NCI-H2029 treated with DMSO at 0.1 percent for 48 hours (cell line): ENCODE data around the gene NVL.

Experiments
- DNase-seq: peaks from one replicate; lab custom pipeline; 2025; lab: John Stamatoyannopoulos, UW

NVL gene

DNA sequence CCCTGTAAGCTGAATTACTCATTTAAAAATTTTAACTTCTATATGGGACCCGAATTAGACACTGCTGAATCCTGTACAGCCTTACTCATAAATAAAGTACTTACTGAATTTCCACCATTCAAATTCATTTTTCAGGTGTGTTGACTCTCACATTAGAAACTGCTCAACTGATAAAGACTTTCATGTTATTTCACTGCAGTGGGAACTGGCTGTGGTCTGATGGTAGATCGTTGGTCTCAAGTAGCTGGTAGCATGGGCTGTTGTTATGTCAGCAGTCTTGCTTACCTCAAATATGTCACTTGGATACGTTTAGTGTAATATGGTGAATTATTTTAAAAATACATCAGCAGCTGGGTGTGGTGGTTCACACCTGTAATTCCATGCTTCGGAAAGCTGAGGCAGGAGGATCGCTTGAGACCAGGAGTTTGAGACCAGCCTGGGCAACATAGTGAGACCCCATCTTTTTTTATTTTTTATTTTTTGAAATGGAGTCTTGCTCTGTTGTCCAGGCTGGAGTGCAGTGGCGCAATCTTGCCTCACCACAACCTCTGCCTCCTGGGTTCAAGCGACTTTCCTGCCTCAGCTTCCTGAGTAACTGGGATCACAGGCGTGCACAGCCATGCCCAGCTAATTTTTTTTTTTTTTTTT, 136.5 kb downstream of the NVL start:
- no peak for DNase-seq

DNA sequence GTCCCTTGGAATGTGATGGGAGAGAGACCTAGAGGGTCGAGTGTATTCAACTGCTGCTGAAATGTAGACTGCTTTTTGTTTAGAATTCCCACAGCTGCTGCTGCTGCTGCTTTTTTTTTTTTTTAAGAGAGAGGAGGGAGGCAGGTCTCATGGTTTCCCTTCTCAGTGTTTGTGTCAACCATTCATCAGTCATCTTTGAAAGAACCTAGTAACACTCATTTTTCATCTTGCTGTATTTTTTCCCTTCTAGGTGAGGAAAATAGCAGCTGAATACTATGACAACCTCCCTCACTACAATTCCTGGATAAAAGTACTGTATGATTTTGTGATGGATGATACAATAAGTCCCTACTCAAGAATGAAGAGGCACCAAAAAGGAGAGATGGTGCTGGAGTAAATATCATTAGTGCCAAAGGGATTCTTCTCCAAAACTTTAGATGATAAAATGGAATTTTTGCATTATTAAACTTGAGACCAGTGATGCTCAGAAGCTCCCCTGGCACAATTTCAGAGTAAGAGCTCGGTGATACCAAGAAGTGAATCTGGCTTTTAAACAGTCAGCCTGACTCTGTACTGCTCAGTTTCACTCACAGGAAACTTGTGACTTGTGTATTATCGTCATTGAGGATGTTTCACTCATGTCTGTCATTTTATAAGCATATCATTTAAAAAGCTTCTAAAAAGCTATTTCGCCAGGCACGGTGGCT, 137.7 kb downstream of the NVL start:
- DNase-seq, result no peak

DNA sequence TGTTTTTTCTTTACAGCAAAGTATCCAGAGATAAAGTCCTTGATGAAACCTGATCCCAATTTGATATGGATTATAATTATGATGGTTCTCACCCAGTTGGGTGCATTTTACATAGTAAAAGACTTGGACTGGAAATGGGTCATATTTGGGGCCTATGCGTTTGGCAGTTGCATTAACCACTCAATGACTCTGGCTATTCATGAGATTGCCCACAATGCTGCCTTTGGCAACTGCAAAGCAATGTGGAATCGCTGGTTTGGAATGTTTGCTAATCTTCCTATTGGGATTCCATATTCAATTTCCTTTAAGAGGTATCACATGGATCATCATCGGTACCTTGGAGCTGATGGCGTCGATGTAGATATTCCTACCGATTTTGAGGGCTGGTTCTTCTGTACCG, 140.4 kb downstream of the NVL start:
- DNase-seq, result no peak

DNA sequence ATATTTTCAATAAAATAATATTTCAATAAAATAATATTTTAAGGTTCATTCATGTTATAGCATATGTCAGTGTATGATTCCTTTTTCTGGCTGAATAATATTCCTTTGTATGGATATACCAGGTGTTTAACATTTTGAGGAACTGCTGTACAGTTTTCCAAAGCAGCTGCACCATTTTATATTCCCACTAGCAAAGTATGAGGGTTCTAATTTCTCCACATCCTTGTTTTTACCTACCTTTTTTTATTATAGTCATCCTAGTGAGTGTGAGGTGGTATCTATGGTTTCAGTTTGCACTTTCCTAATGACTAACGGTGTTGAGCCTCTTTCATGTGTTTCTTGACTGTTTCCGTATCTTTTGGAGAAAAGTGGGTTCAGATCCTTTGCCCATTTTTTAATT, 141.7 kb downstream of the NVL start:
- no peak for DNase-seq

DNA sequence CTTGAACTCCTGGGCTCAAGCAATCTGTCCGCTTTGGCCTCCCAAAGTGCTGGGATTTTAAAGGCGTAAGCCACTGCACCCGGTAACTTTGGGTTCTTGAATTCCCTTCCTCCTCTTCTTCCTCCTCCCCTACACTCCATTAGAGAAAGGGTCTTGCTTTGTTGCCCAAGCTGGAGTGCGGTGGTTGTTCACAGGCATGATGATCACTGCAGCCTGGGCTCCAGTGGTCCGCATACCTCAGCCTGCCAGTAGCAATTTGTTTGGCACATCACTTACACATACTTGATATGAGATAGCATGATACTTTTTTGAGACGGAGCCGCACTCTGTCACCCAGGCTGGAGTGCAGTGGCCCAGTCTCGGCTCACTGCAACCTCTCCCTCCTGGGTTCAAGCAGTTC, 144.8 kb downstream of the NVL start:
- DNase-seq, result no peak

DNA sequence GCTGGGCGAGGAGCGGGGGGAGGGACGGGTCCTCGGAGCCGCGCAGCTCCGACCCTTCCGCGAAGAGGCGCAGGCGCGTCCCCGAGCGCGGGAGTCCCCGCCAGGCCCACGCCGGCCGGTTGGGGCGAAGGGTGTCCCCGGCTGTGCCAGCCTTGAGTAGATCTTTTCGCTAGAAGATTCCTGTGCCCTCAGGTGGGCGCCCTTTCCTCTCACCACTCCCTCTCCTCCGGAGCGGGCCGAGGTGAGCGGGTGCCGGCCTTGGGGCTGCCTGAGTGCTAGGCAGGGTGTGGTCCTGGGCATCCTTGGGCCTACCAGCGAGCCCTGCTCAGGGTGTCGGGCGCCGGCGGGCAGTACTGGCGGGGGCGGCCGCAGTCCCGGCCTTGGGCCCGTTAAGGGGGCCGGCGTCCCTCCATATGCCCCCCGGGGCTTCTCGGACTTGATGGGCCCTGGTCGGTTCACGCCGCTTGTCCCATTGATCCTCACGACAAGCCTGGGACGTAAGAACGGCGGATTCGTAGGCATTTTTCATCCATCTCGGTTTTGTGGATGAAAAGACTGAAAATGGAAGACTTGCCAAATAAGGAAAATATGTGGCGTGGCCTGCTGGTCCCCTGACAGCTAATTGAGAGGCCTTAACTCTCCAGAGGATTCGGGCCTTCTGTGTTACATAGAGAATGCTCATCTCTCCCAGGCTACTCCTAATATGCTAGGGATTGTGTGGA, 146.2 kb downstream of the NVL start:
- no peak for DNase-seq

DNA sequence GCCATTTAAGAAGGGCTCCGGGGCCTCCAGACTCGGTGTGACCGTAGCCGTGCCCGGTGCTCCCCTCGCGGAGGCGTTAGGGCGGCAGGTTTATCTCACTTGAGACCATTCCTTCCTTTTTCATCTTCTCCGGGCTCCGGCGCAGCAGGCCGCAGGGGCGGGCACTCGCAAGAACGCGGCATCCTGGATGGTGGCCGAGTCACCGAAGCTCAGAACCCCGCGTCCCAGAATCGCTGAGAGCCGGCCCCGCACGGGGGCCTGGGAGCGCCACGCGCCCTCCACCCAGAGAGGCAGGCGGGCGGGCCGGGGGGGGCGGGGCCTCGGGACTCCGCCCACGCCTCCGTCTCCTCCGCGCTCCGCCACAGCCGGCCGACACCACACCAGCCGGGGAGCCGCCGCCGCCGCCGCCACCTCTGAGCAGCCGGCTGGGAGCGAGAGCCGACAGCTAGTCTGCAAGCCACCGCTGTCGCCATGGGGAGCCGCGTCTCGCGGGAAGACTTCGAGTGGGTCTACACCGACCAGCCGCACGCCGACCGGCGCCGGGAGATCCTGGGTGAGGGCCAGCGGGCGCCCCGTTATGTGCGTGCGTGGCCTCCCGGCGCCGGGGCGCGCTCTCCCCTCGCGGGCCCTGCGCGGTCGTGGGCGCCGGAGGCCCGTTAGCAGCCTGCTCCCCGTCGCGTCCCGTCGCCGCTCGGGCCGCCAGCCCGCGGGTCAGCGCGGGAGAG, 146.9 kb downstream of the NVL start, which contains the start of gene DEGS1:
Gene DEGS1, plus strand, starts transcription at position 375 of the 725 bp plus-strand sequence. Its CDS starts 97 bp downstream, at position 472.
- peak; percentile 40 for DNase-seq

DNA sequence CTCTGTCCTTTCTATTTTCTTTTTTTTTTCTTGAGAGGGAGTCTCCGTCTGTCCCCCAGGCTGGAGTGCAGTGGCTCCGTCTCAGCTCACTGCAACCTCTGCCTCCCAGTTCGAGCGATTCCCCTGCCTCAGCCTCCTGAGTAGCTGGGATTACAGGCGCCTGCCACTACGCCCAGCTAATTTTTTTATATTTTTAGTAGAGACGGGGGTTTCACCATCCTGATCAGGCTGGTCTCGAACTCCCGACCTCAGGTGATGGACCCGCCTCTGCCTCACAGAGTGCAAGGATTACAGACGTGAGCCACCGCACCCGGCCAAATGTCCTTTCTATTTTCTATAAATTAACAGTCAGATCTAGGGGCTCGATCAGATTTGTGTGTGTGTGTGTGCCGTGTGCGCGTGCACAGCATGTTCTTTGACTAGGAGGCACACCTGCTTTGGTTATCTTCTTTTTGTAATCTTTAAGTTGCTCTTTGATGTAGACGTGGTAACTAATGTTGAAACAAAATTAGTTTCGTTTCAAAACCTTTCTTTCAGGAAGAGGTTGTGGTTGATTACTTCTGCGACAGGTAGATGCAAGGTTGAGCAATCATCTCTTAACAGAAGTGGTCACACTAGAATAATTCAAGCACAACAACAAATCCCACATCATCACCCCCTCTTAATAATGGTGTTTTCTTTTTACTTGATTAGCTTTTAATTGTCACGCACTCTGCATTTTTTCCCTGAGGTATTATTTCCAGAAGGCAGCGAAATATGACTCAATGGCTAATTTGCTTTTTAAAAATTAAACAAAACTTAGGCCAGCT, 147.7 kb downstream of the NVL start:
- no peak for DNase-seq

DNA sequence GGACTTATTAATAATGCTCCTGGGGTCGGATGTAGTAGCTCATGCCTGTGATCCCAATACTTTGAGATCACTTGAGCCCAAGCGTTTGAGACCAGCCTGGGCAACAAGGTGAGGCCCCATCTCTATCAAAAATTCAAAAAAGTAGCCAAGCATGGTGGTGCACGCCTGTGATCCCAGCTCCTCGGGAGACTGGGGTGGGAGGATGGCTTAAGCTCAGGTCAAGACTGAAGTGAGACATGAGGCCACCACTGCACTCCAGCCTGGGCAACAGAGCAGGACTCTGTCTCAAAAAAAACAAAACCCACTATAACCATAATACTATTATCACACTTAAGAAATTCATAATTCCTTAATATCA, 148.5 kb downstream of the NVL start:
- DNase-seq, result no peak

DNA sequence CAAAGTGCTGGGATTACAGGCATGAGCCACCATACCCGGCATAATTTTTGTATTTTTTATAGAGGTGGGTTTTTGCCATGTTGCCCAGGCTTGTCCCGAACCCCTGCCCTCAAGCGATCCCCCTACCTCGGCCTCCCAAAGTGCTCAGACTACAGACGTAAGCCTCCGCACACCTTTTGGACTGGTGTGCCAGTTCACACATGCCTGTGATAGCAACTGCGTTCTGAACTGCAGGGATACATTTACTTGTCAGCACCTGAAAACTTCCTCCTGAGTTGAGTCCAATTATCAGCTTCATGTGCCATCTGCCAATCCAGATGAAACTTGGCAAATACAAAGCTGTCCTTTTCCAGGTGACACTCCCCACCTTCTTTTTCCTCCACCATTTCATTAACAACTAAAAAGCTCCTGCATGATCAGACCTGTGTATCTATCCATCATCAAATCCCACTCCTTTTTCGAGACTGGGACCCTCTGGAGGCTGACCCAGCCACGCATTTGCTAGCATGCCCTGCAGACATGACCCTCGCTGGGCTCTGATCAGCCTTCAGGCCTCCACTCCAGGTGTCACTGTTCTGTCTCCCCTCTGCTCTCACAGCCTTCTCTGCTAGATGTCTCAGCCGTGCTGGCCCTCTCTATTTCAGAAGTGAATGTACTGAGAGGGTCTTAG, 149.1 kb downstream of the NVL start:
- DNase-seq, result no peak

DNA sequence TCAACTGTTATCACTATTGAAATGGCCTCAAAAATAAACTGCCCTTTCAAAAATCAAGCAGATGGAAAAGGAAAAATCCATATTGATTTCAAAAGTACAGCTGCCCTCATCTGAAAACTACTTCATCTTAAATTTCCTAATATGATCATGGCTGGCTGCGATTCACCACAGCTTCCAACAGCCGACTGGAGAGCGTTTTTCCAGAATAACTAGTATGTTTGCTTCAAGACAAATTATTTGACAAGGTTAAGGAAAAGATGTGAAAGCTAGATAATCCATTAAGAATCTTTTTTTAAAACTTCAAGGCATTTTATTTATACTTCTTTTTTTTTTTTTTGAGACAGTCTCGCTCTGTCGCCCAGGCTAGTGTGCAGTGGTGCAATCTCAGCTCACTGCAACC, 151.1 kb downstream of the NVL start:
- DNase-seq, result no peak

DNA sequence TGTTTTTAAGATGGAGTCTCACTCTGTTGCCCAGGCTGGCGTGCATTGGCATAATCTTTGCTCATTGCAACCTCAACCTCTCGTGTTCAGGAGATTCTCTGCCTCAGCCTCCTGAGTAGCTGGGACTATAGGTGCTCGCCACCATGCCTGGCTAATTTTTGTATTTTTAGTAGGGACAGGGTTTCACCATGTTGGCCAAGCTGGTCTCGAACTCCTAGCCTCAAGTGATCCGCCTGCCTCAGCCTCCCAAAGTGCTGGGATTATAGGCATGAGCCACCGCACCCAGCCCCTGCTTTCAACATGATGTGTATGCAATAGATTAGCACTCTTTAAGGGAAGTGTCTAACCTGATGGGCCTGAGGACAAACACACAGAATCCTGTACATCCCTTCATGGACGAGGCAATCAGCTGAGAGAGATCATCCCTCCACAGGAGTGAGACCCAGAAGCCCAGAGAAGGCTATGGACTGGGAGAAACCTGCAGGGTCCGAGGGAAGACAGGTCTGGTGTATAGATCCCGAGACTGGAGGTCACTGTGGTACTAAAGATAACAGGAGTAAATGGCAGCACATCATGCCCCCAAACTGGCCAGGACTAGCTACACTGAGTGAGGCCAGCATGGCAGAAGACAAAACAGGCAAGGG, 152.5 kb downstream of the NVL start:
- no peak for DNase-seq
